ENCODE results near the gene SPCS2.

- TF ChIP-seq POLR2A (IDR thresholded peaks at IDR 0.05) (no peak), CTCF (IDR thresholded peaks at IDR 0.05) (no peak)
Measured at GRCh38 chr11:74935285-74935684, 13.8 kb upstream of the SPCS2 start.

All from esophagus squamous epithelium (tissue), 4 donors.